Nephron progenitor cell (in vitro differentiated cells): ENCODE results near the gene DDR2.
"Not testable (repeated sequence)": the region's sequence is repeated elsewhere in the genome, so short reads cannot be mapped to it uniquely, and the experiment has no call there.

Source experiments
- DNase-seq: peaks from one replicate; pipeline ENCODE4 v3.0.0; 2021
- H3K27ac Mint-ChIP-seq: 2 replicates; pipeline ENCODE4 v1.8.0; 2021; ENCODE audit warnings: mild to moderate bottlenecking, moderate library complexity, mixed read lengths
- H3K27me3 Mint-ChIP-seq: 2 replicates; pipeline ENCODE4 v1.8.0; 2021; ENCODE audit warnings: mild to moderate bottlenecking, low read depth, mixed read lengths; ENCODE audit not compliant: poor library complexity
- H3K36me3 Mint-ChIP-seq: 2 replicates; pipeline ENCODE4 v1.8.0; 2021; ENCODE audit warnings: low read depth, mixed read lengths
- H3K4me1 Mint-ChIP-seq: 2 replicates; pipeline ENCODE4 v1.8.0; 2021; ENCODE audit warnings: mixed read lengths
- H3K4me3 Mint-ChIP-seq: 2 replicates; pipeline ENCODE4 v1.8.0; 2021; ENCODE audit warnings: mild to moderate bottlenecking, moderate library complexity, mixed read lengths
- H3K9me3 Mint-ChIP-seq: 2 replicates; pipeline ENCODE4 v1.8.0; 2021; ENCODE audit warnings: mild to moderate bottlenecking, moderate library complexity, mixed read lengths
- CTCF ChIP-seq: fragments of 200-600 bp; sonication (generic); IDR thresholded peaks from 2 replicates; pipeline ENCODE4 v1.5.0; 2021; ENCODE audit warnings: antibody characterized with exemption

DDR2 gene

GRCh38 chr1:162632217-162632666, at the start of gene DDR2:
Gene DDR2 (plus strand): TSS chr1:162632464. CDS start chr1:162719064, 86,600 bp downstream.
- no peak for DNase-seq
- H3K9me3 Mint-ChIP-seq, result no peaks in the 10 kb centered on the region
- H3K36me3 Mint-ChIP-seq, result no peaks in the 10 kb centered on the region
- peak within 1 kb of the TSS; percentile 78 for H3K4me3 Mint-ChIP-seq
- no peaks in the 10 kb centered on the region for H3K27me3 Mint-ChIP-seq
- H3K27ac Mint-ChIP-seq, result peak within 1 kb of the TSS; percentile 83
- no peak for TF ChIP-seq CTCF
- peaks cover 65% of the 10 kb centered on the region for H3K4me1 Mint-ChIP-seq

- H3K27me3 Mint-ChIP-seq, H3K4me3 Mint-ChIP-seq, H3K4me1 Mint-ChIP-seq, H3K27ac Mint-ChIP-seq, DNase-seq, H3K9me3 Mint-ChIP-seq: not testable (repeated sequence)
- H3K36me3 Mint-ChIP-seq, result peaks cover 28% of the 10 kb centered on the region
Measured at GRCh38 chr1:162582901-162583300, 49.4 kb upstream of the DDR2 start.

- H3K4me3 Mint-ChIP-seq, H3K4me1 Mint-ChIP-seq, DNase-seq, H3K27ac Mint-ChIP-seq, H3K27me3 Mint-ChIP-seq, H3K9me3 Mint-ChIP-seq: not testable (repeated sequence)
- peaks cover 36% of the 10 kb centered on the region for H3K36me3 Mint-ChIP-seq
Measured at GRCh38 chr1:162585101-162585500, 47.2 kb upstream of the DDR2 start.

GRCh38 chr1:162587347-162587746, 44.9 kb upstream of the DDR2 start:
- Mint-ChIP-seq H3K4me3 (no peak overlapping the region), H3K4me1 (no peaks in the 10 kb centered on the region), H3K27ac (peak overlapping the region; percentile 42), H3K9me3 (no peaks in the 10 kb centered on the region), H3K36me3 (peaks cover 32% of the 10 kb centered on the region), H3K27me3 (no peaks in the 10 kb centered on the region)
- no peak for DNase-seq
- TF ChIP-seq CTCF, result no peak

- no peak for DNase-seq
- H3K4me3 Mint-ChIP-seq, result no peak overlapping the region
- peaks cover 36% of the 10 kb centered on the region for H3K36me3 Mint-ChIP-seq
- H3K4me1 Mint-ChIP-seq, result no peaks in the 10 kb centered on the region
- H3K9me3 Mint-ChIP-seq, result no peaks in the 10 kb centered on the region
- no peak overlapping the region for H3K27ac Mint-ChIP-seq
- no peaks in the 10 kb centered on the region for H3K27me3 Mint-ChIP-seq
- no peak for TF ChIP-seq CTCF
Measured at GRCh38 chr1:162587761-162588260, 44.5 kb upstream of the DDR2 start.

GRCh38 chr1:162590101-162590500, 42.2 kb upstream of the DDR2 start:
- no peak overlapping the region for H3K27ac Mint-ChIP-seq
- H3K4me3 Mint-ChIP-seq, result no peak overlapping the region
- H3K4me1 Mint-ChIP-seq, result no peaks in the 10 kb centered on the region
- H3K9me3 Mint-ChIP-seq, result no peaks in the 10 kb centered on the region
- DNase-seq, result no peak
- peaks cover 45% of the 10 kb centered on the region for H3K36me3 Mint-ChIP-seq
- TF ChIP-seq CTCF, result no peak
- H3K27me3 Mint-ChIP-seq, result no peaks in the 10 kb centered on the region

GRCh38 chr1:162590686-162591085, 41.6 kb upstream of the DDR2 start:
- H3K9me3 Mint-ChIP-seq, result no peaks in the 10 kb centered on the region
- no peaks in the 10 kb centered on the region for H3K4me1 Mint-ChIP-seq
- no peak overlapping the region for H3K4me3 Mint-ChIP-seq
- TF ChIP-seq CTCF, result no peak
- H3K27ac Mint-ChIP-seq, result no peak overlapping the region
- peaks cover 49% of the 10 kb centered on the region for H3K36me3 Mint-ChIP-seq
- no peak for DNase-seq
- no peaks in the 10 kb centered on the region for H3K27me3 Mint-ChIP-seq
